IPS DF 6.9 (cell line): ENCODE measurements around the gene MTFR2.

Experiments used
- DNase-seq: peaks from one replicate; pipeline ENCODE4 v3.0.0-alpha.2; 2013; ENCODE audit warnings: low read depth, low spot score
- H3K27ac ChIP-seq: one replicate; pipeline ENCODE4 v1.5.1; 2013; ENCODE audit warnings: low read length, control low read depth
- H3K27me3 ChIP-seq: 2 replicates; pipeline ENCODE4 v1.6.1; 2013; ENCODE audit warnings: mild to moderate bottlenecking, low read length; ENCODE audit not compliant: control insufficient read depth, insufficient read depth
- H3K36me3 ChIP-seq: 2 replicates; pipeline ENCODE4 v1.6.1; 2013; ENCODE audit warnings: low read length; ENCODE audit not compliant: control insufficient read depth, insufficient read depth
- H3K4me1 ChIP-seq: 2 replicates; pipeline ENCODE4 v1.6.1; 2013; ENCODE audit warnings: low read length; ENCODE audit not compliant: control insufficient read depth, insufficient read depth
- H3K4me3 ChIP-seq: 2 replicates; pipeline ENCODE4 v1.5.1; 2013; ENCODE audit warnings: mild to moderate bottlenecking, low read length
- H3K9me3 ChIP-seq: 2 replicates; pipeline ENCODE4 v1.6.1; 2013; ENCODE audit warnings: low read length, inconsistent platforms; ENCODE audit not compliant: control insufficient read depth, insufficient read depth
- WGBS: extraction: QIAGEN DNeasy Blood & Tissue Kit; methylation state at CpG from one replicate; pipeline ENCODE4 v1.1.7; 2013; ENCODE audit warnings: mixed read lengths, missing lambda C conversion rate; ENCODE audit not compliant: insufficient read length, insufficient coverage; 5-methylcytosine and 5-hydroxymethylcytosine counted together

The MTFR2 gene

GRCh38 chr6:136216503-136217401 lies 33.4 kb downstream of the MTFR2 start:
- Histone ChIP-seq H3K4me3 (no peak overlapping the region), H3K9me3 (no peaks in the 10 kb centered on the region)
- WGBS, result no CpG with 5 or more reads among the region's 10 CpGs

GRCh38 chr6:136213853-136214252 lies 36.3 kb downstream of the MTFR2 start:
- no peak overlapping the region for H3K4me3 ChIP-seq
- H3K27ac ChIP-seq, result no peak overlapping the region
- H3K36me3 ChIP-seq, result no peaks in the 10 kb centered on the region
- H3K27me3 ChIP-seq, result no peaks in the 10 kb centered on the region
- H3K9me3 ChIP-seq, result no peaks in the 10 kb centered on the region
- no peak for DNase-seq
- no peaks in the 10 kb centered on the region for H3K4me1 ChIP-seq

More at GRCh38 chr6:136216503-136217401, 33.4 kb downstream of the MTFR2 start:
- no peak for DNase-seq
- no peak overlapping the region for H3K27ac ChIP-seq
- H3K36me3 ChIP-seq, result no peaks in the 10 kb centered on the region
- H3K27me3 ChIP-seq, result no peaks in the 10 kb centered on the region
- no peaks in the 10 kb centered on the region for H3K4me1 ChIP-seq

- no peaks in the 10 kb centered on the region for H3K9me3 ChIP-seq
- no peaks in the 10 kb centered on the region for H3K4me1 ChIP-seq
Measured at GRCh38 chr6:136213012-136213539, 37.0 kb downstream of the MTFR2 start.

GRCh38 chr6:136212608-136213007 lies 37.5 kb downstream of the MTFR2 start:
- no peaks in the 10 kb centered on the region for H3K27me3 ChIP-seq
- no peak for DNase-seq
- no peaks in the 10 kb centered on the region for H3K9me3 ChIP-seq
- H3K36me3 ChIP-seq, result no peaks in the 10 kb centered on the region
- H3K4me3 ChIP-seq, result no peak overlapping the region
- WGBS, result no CpG with 5 or more reads among the region's 2 CpGs
- H3K27ac ChIP-seq, result no peak overlapping the region
- H3K4me1 ChIP-seq, result no peaks in the 10 kb centered on the region

More at GRCh38 chr6:136213012-136213539, 37.0 kb downstream of the MTFR2 start:
- Histone ChIP-seq H3K27me3 (no peaks in the 10 kb centered on the region), H3K27ac (no peak overlapping the region), H3K4me3 (no peak overlapping the region), H3K36me3 (no peaks in the 10 kb centered on the region)
- no peak for DNase-seq
- no CpG with 5 or more reads among the region's 5 CpGs for WGBS

- no peaks in the 10 kb centered on the region for H3K4me1 ChIP-seq
- no CpG with 5 or more reads among the region's 13 CpGs for WGBS
- H3K27ac ChIP-seq, result no peak overlapping the region
- H3K9me3 ChIP-seq, result no peaks in the 10 kb centered on the region
- no peak overlapping the region for H3K4me3 ChIP-seq
- DNase-seq, result no peak
- no peaks in the 10 kb centered on the region for H3K36me3 ChIP-seq
- no peaks in the 10 kb centered on the region for H3K27me3 ChIP-seq
Measured at GRCh38 chr6:136210398-136211165, 39.5 kb downstream of the MTFR2 start.

GRCh38 chr6:136209496-136209895 lies 40.6 kb downstream of the MTFR2 start:
- Histone ChIP-seq H3K4me3 (no peak overlapping the region), H3K27ac (no peak overlapping the region), H3K4me1 (no peaks in the 10 kb centered on the region), H3K9me3 (no peaks in the 10 kb centered on the region), H3K36me3 (no peaks in the 10 kb centered on the region), H3K27me3 (no peaks in the 10 kb centered on the region)
- DNase-seq, result no peak
- WGBS, result no CpG with 5 or more reads among the region's 2 CpGs

GRCh38 chr6:136208783-136209182 lies 41.3 kb downstream of the MTFR2 start:
- Histone ChIP-seq H3K36me3 (no peaks in the 10 kb centered on the region), H3K4me1 (no peaks in the 10 kb centered on the region), H3K4me3 (no peak overlapping the region), H3K27ac (no peak overlapping the region), H3K9me3 (no peaks in the 10 kb centered on the region), H3K27me3 (no peaks in the 10 kb centered on the region)
- WGBS, result no CpG with 5 or more reads among the region's 4 CpGs
- DNase-seq, result no peak

- DNase-seq, result no peak
- Histone ChIP-seq H3K27ac (no peak overlapping the region), H3K36me3 (no peaks in the 10 kb centered on the region), H3K4me3 (no peak overlapping the region), H3K9me3 (no peaks in the 10 kb centered on the region), H3K4me1 (no peaks in the 10 kb centered on the region), H3K27me3 (no peaks in the 10 kb centered on the region)
- WGBS, result no CpG with 5 or more reads among the region's 5 CpGs
Measured at GRCh38 chr6:136201732-136202131, 48.4 kb downstream of the MTFR2 start.

GRCh38 chr6:136192902-136193301 lies 57.2 kb downstream of the MTFR2 start:
- no peaks in the 10 kb centered on the region for H3K4me1 ChIP-seq

GRCh38 chr6:136191606-136192312 lies 58.4 kb downstream of the MTFR2 start:
- Histone ChIP-seq H3K27ac (no peak overlapping the region), H3K4me3 (no peak overlapping the region), H3K27me3 (no peaks in the 10 kb centered on the region), H3K4me1 (no peaks in the 10 kb centered on the region), H3K36me3 (no peaks in the 10 kb centered on the region), H3K9me3 (no peaks in the 10 kb centered on the region)
- no peak for DNase-seq
- no CpG with 5 or more reads among the region's 32 CpGs for WGBS

More at GRCh38 chr6:136192902-136193301, 57.2 kb downstream of the MTFR2 start:
- no peak overlapping the region for H3K4me3 ChIP-seq
- H3K27me3 ChIP-seq, result no peaks in the 10 kb centered on the region
- no peak for DNase-seq
- no peaks in the 10 kb centered on the region for H3K36me3 ChIP-seq
- no peak overlapping the region for H3K27ac ChIP-seq
- no CpG with 5 or more reads among the region's 6 CpGs for WGBS
- H3K9me3 ChIP-seq, result no peaks in the 10 kb centered on the region
